Mucosa of descending colon (tissue), 3 donors: ENCODE data around the gene NGLY1. TPM values are rescaled to one million over a fixed set of nuclear protein-coding genes. Genes with fewer than 3 reads are reported as not detected.

ENCODE experiments used
- ATAC-seq: fragments of 200-7000 bp; cut with Tn5 transposase; one replicate; pipeline ENCODE4 v1.9.1; 2020; ENCODE audit warnings: mild to moderate bottlenecking, moderate library complexity
- DNase-seq, 3 donors: peaks; one replicate each; pipeline ENCODE4 v3.0.0-alpha.2; 2020
- H3K36me3 ChIP-seq: fragments of 200-600 bp; one replicate; pipeline ENCODE4 v1.8.0; 2021; ENCODE audit warnings: low read depth, mild to moderate bottlenecking
- H3K4me1 ChIP-seq: fragments of 200-600 bp; one replicate; pipeline ENCODE4 v1.8.0; 2021; ENCODE audit warnings: low read depth, mild to moderate bottlenecking
- H3K4me3 ChIP-seq: fragments of 200-600 bp; one replicate; pipeline ENCODE4 v1.8.0; 2021; ENCODE audit warnings: mild to moderate bottlenecking
- H3K9me3 ChIP-seq: fragments of 200-600 bp; one replicate; pipeline ENCODE4 v1.8.0; 2021; ENCODE audit warnings: mild to moderate bottlenecking
- CTCF ChIP-seq: fragments of 200-600 bp; IDR thresholded peaks from one replicate; pipeline ENCODE4 v1.8.0; 2022; ENCODE audit warnings: antibody characterized with exemption, mild to moderate bottlenecking
- intact Hi-C, 2 donors: fragments of 100-400 bp; cut with DNase I in 1 of 2; cut with micrococcal nuclease in 1 of 2; formaldehyde crosslinking; loops; one replicate each; pipeline versions ENCODE4 v1.11.0 to v1.11.1; 2022; cut with DNase I, micrococcal nuclease
- total RNA-seq, 3 donors: library from RNA; stranded (reverse); fragmentation: NEBNext Ultra II Directional in 2 of 3; extraction: Animal tissue kit (Norgen Biotek cat#: 25700) in 2 of 3; gene quantifications; one replicate each; pipeline versions ENCODE4 v1.2.1 to v1.2.4, GENCODE V29; 2021 to 2023
- donor health status: DM: no; HTN: no; CAD: no; lungs with moderate emphysema.
- donor health status: DM: no; HTN: no; CAD: no.
- donor health status: DM: no; HTN: yes; CAD: no.

NGLY1 gene
- total RNA-seq, 3 donors from 2014 or later, result 37.2 to 57.5 (median 41.1) TPM

DNA sequence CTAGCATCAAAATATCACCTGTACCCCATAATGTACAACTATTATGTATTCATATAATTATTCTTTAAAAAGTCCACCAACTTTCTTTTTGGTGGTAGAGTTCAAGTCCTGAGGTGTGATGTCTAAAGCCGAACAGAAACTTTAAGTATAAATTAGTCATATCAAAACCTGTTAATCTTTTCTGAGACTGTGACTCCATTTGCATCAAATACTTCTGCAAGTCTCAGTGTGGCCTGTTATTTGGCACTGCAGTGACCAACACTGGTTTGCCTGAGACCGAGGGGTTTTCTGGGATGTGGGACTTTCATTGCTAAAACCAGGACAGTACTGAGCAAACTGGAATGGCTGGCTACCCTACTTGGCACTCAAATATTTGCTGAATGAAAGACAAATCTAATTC, 7.3 kb downstream of the NGLY1 start:
- Histone ChIP-seq H3K4me1 (no peaks in the 10 kb centered on the region), H3K9me3 (peaks cover 8% of the 10 kb centered on the region), H3K36me3 (no peaks in the 10 kb centered on the region), H3K4me3 (no peak overlapping the region)
- intact Hi-C loops, result no loop called here
- ATAC-seq (no peak), DNase-seq (no peak)
- no peak for TF ChIP-seq CTCF

- Histone ChIP-seq H3K4me1 (no peaks in the 10 kb centered on the region), H3K9me3 (peaks cover 8% of the 10 kb centered on the region), H3K4me3 (no peak overlapping the region), H3K36me3 (no peaks in the 10 kb centered on the region)
- intact Hi-C loops, result no loop called here
- DNase-seq (no peak), ATAC-seq (no peak)
- TF ChIP-seq CTCF, result no peak
Measured at GRCh38 chr3:25768851-25769250, 14.4 kb downstream of the NGLY1 start.

DNA sequence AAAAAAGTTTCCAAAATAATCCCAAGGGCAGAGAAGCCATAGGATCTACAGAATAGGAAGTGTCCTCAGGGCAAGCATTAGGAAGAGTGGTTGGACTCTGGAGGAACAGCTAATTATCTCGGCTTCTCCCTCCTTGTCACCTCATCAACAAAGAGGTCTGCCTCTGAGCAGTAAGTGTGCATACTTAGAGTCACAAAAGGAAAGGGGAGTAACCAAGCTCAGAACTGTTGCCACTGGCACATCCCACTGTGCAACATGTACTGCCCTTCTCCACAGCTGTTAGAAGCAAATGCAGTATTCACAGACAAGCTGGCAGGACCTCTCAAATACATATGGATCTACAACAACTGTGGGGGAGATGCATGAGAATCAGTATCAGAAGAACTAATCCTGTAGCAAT, 31.5 kb downstream of the NGLY1 start:
- ATAC-seq (no peak), DNase-seq (no peak)
- H3K4me1 ChIP-seq, result no peaks in the 10 kb centered on the region
- no peaks in the 10 kb centered on the region for H3K36me3 ChIP-seq
- intact Hi-C loops, result no loop called here
- no peak for TF ChIP-seq CTCF
- H3K4me3 ChIP-seq, result no peak overlapping the region
- H3K9me3 ChIP-seq, result no peaks in the 10 kb centered on the region

- Histone ChIP-seq H3K36me3 (no peaks in the 10 kb centered on the region), H3K4me1 (no peaks in the 10 kb centered on the region), H3K9me3 (no peaks in the 10 kb centered on the region), H3K4me3 (no peak overlapping the region)
- ATAC-seq (no peak), DNase-seq (no peak)
- no peak for TF ChIP-seq CTCF
- intact Hi-C loops, result no loop called here
Measured at GRCh38 chr3:25751048-25751447, 32.2 kb downstream of the NGLY1 start.

- no peak for DNase-seq
- no peaks in the 10 kb centered on the region for H3K9me3 ChIP-seq
- TF ChIP-seq CTCF, result no peak
- no peaks in the 10 kb centered on the region for H3K36me3 ChIP-seq
- no peak for ATAC-seq
- no peaks in the 10 kb centered on the region for H3K4me1 ChIP-seq
- intact Hi-C loops, result loop anchor here in 1 of 2 donors (10.0 kb wide), 1 partner anchor 144 kb away; no protein-coding TSS in a partner anchor
- no peak overlapping the region for H3K4me3 ChIP-seq
Measured at GRCh38 chr3:25749031-25749581, 34.1 kb downstream of the NGLY1 start.

DNA sequence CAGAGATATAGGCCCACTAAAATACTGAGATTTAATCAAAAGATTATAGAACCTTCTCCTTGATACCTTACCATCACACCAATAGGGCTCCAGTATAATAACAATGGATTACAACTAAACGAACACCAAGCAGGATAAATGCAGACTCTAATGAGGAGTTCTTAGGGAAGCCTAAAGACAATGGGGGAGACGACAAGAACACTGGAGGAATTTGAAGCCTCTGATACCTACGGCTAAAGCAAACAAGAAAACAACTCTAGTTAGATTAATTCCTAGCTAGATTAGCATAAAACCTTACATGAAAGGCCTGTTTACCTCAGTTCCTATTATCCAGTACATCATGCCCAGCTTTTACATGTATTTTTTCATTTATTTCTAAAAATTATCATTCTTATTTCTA, 35.1 kb downstream of the NGLY1 start:
- Histone ChIP-seq H3K4me3 (no peak overlapping the region), H3K9me3 (no peaks in the 10 kb centered on the region), H3K36me3 (no peaks in the 10 kb centered on the region), H3K4me1 (no peaks in the 10 kb centered on the region)
- ATAC-seq, result no peak
- no peak for DNase-seq
- TF ChIP-seq CTCF, result no peak
- intact Hi-C loops, result loop anchor here in 1 of 2 donors (10.0 kb wide), 1 partner anchor 143 kb away; no protein-coding TSS in a partner anchor
